Central memory CD8-positive, alpha-beta T cell (primary cell): Measurements from ENCODE around the gene RGCC.

Experiments used
- ATAC-seq: fragments of 150-1000 bp; cut with Tn5 transposase; replicated peaks from 2 replicates; pipeline ENCODE4 v1.10.0; 2022; ENCODE audit warnings: mild to moderate bottlenecking, moderate FRiP score, moderate number of reproducible peaks; ENCODE audit not compliant: poor library complexity, severe bottlenecking; ENCODE audit errors: extremely low read depth
- DNase-seq, 2 donors: peaks; one replicate each; pipeline ENCODE4 v3.0.0; 2021; ENCODE audit warnings: low spot score in 2 of 2
- H3K27ac Mint-ChIP-seq: one replicate; pipeline ENCODE4 v1.8.0; 2022; ENCODE audit warnings: low read depth, mild to moderate bottlenecking, moderate library complexity, mixed read lengths
- H3K27me3 Mint-ChIP-seq: one replicate; pipeline ENCODE4 v1.8.0; 2022; ENCODE audit warnings: mixed read lengths
- H3K36me3 Mint-ChIP-seq: one replicate; pipeline ENCODE4 v1.8.0; 2022; ENCODE audit warnings: mild to moderate bottlenecking, moderate library complexity, mixed read lengths; ENCODE audit not compliant: insufficient read depth
- H3K4me1 Mint-ChIP-seq: one replicate; pipeline ENCODE4 v1.8.0; 2022; ENCODE audit warnings: mixed read lengths
- H3K4me3 Mint-ChIP-seq: one replicate; pipeline ENCODE4 v1.8.0; 2022; ENCODE audit warnings: mild to moderate bottlenecking, moderate library complexity, mixed read lengths
- H3K9me3 Mint-ChIP-seq: one replicate; pipeline ENCODE4 v1.8.0; 2022; ENCODE audit warnings: mixed read lengths

Gene RGCC

GRCh38 chr13:41467425-41467945 is 10.1 kb downstream of the RGCC start:
- Mint-ChIP-seq H3K27ac (peak overlapping the region; percentile 54), H3K27me3 (no peaks in the 10 kb centered on the region), H3K4me1 (peaks cover 46% of the 10 kb centered on the region), H3K9me3 (no peaks in the 10 kb centered on the region), H3K36me3 (peaks cover 95% of the 10 kb centered on the region), H3K4me3 (no peak overlapping the region)
- ATAC-seq (no peak), DNase-seq (no peak)

- no peak for DNase-seq
- H3K9me3 Mint-ChIP-seq, result no peaks in the 10 kb centered on the region
- H3K27me3 Mint-ChIP-seq, result no peaks in the 10 kb centered on the region
- peak overlapping the region; percentile 54 for H3K27ac Mint-ChIP-seq
- H3K4me3 Mint-ChIP-seq, result no peak overlapping the region
- peaks cover 89% of the 10 kb centered on the region for H3K36me3 Mint-ChIP-seq
- H3K4me1 Mint-ChIP-seq, result peaks cover 41% of the 10 kb centered on the region
- no peak for ATAC-seq
These were observed 11.3 kb downstream of the RGCC start for GRCh38 chr13:41468631-41469030.

GRCh38 chr13:41470196-41470595 is 12.8 kb downstream of the RGCC start:
- no peaks in the 10 kb centered on the region for H3K9me3 Mint-ChIP-seq
- peak overlapping the region; percentile 54 for H3K27ac Mint-ChIP-seq
- peaks cover 74% of the 10 kb centered on the region for H3K36me3 Mint-ChIP-seq
- no peak overlapping the region for H3K4me3 Mint-ChIP-seq
- DNase-seq (no peak), ATAC-seq (no peak)
- H3K4me1 Mint-ChIP-seq, result peaks cover 25% of the 10 kb centered on the region
- H3K27me3 Mint-ChIP-seq, result no peaks in the 10 kb centered on the region

DNA sequence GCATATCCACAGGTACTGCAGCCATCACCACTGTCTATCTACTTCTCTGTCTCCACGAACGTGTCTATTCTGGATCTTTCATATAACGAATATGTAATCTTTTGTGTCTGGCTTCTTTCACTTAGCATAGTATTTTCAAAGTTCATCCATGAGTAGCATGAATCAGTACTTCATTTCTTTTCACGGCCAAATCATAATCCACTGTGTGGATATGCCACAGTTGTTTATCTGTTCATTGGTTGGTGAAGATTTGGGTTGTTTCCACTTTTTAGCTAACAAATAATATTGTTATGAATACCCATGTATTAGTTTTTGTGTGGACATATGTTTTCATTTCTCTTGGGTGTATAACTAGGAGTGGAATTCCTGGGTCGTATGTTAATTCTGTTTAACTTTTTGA is 14.4 kb downstream of the RGCC start:
- Mint-ChIP-seq H3K4me1 (peaks cover 9% of the 10 kb centered on the region), H3K9me3 (no peaks in the 10 kb centered on the region), H3K36me3 (peaks cover 58% of the 10 kb centered on the region), H3K27ac (peak overlapping the region; percentile 89), H3K27me3 (no peaks in the 10 kb centered on the region), H3K4me3 (peak overlapping the region; percentile 4)
- DNase-seq (no peak), ATAC-seq (no peak)

DNA sequence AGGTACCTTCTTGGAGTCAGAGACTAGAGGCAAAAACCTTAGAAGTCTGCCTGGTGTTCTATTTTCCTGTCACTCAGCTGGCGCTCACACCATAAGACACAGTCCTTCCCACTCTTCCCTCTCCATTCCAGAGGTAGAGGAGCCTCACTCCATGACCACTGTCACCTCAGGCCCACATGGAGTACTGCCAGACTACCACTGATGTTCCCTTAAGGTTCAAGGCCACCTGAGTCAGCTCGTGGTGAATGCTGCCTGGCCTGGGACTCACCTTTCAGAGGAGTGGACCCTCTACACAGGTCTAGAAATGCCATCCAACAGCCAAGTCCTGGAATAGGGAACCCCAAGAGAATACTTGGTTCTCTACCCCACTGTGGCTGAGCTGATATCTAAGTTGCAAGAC is 29.9 kb downstream of the RGCC start:
- Mint-ChIP-seq H3K4me1 (peaks cover 13% of the 10 kb centered on the region), H3K27ac (no peak overlapping the region), H3K27me3 (no peaks in the 10 kb centered on the region), H3K4me3 (no peak overlapping the region), H3K9me3 (peaks cover 6% of the 10 kb centered on the region), H3K36me3 (peaks cover 5% of the 10 kb centered on the region)
- DNase-seq (no peak), ATAC-seq (no peak)

DNA sequence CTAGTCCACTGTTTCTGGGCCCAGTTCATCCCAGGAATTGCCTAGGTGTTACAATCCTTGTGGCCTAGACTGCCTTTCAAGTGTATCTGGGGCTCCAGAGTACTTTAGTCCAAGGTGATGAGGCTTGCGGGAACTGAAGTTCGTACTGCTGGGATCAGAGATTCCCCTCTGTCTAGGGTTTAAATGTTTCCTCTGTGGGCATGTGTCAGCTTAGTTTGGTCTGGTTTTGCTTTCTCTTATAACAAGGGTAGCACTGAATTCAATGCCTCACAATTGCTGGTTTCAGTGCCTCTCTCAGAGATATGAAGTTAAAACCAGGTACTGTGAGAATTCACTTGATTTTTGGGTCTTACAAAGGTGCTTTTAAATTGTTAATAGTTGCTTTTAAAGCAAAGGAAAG is 30.8 kb downstream of the RGCC start:
- DNase-seq, result no peak
- H3K4me1 Mint-ChIP-seq, result peaks cover 22% of the 10 kb centered on the region
- H3K4me3 Mint-ChIP-seq, result peak overlapping the region; percentile 68
- no peak for ATAC-seq
- H3K27ac Mint-ChIP-seq, result peak overlapping the region; percentile 56
- peaks cover 7% of the 10 kb centered on the region for H3K36me3 Mint-ChIP-seq
- H3K9me3 Mint-ChIP-seq, result peaks cover 6% of the 10 kb centered on the region
- H3K27me3 Mint-ChIP-seq, result no peaks in the 10 kb centered on the region

GRCh38 chr13:41490371-41491015 is 33.1 kb downstream of the RGCC start:
- DNase-seq, result no peak
- Mint-ChIP-seq H3K9me3 (peaks cover 6% of the 10 kb centered on the region), H3K4me3 (no peak overlapping the region)

DNA sequence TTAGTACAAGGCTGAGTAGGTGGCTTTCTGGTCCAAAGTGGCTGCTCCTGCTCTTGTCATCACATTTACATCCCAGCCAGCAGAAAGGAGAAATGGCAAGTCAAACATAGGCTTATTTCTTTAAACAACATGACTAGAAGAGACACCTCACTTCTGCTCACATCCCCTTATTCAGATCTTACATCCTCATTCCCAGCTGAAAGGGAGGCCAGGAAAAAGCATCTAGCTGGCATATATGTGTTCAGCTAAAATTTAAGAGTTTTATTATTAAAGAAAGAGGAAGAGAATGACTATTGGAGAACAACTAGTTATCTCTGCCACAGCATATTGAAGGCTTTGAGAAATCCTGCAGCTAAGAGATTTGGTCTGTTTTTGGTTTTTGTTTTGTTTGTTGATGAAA is 34.1 kb downstream of the RGCC start:
- Mint-ChIP-seq H3K36me3 (peaks cover 9% of the 10 kb centered on the region), H3K4me3 (peak overlapping the region; percentile 25), H3K27me3 (no peaks in the 10 kb centered on the region), H3K9me3 (no peaks in the 10 kb centered on the region), H3K4me1 (peaks cover 39% of the 10 kb centered on the region), H3K27ac (peak overlapping the region; percentile 87)
- ATAC-seq, result no peak
- no peak for DNase-seq

More at GRCh38 chr13:41490371-41491015, 33.1 kb downstream of the RGCC start:
- Mint-ChIP-seq H3K27ac (peak overlapping the region; percentile 87), H3K4me1 (peaks cover 39% of the 10 kb centered on the region), H3K36me3 (peaks cover 9% of the 10 kb centered on the region), H3K27me3 (no peaks in the 10 kb centered on the region)
- ATAC-seq, result no peak

GRCh38 chr13:41492432-41493260 is 35.3 kb downstream of the RGCC start:
- ATAC-seq (peak; percentile 87), DNase-seq (peak in 1 of 2 donors; percentile 40)
- H3K27ac Mint-ChIP-seq, result peak overlapping the region; percentile 87
- peaks cover 44% of the 10 kb centered on the region for H3K4me1 Mint-ChIP-seq
- H3K27me3 Mint-ChIP-seq, result no peaks in the 10 kb centered on the region
- H3K9me3 Mint-ChIP-seq, result no peaks in the 10 kb centered on the region
- peak overlapping the region; percentile 25 for H3K4me3 Mint-ChIP-seq
- peaks cover 9% of the 10 kb centered on the region for H3K36me3 Mint-ChIP-seq

GRCh38 chr13:41494202-41494601 is 36.9 kb downstream of the RGCC start:
- no peak for DNase-seq
- no peaks in the 10 kb centered on the region for H3K27me3 Mint-ChIP-seq
- peaks cover 50% of the 10 kb centered on the region for H3K4me1 Mint-ChIP-seq
- peak overlapping the region; percentile 25 for H3K4me3 Mint-ChIP-seq
- H3K36me3 Mint-ChIP-seq, result peaks cover 9% of the 10 kb centered on the region
- peak overlapping the region; percentile 87 for H3K27ac Mint-ChIP-seq
- no peaks in the 10 kb centered on the region for H3K9me3 Mint-ChIP-seq
- ATAC-seq, result no peak

GRCh38 chr13:41495044-41495443 is 37.7 kb downstream of the RGCC start:
- Mint-ChIP-seq H3K4me3 (no peak overlapping the region), H3K9me3 (no peaks in the 10 kb centered on the region), H3K4me1 (peaks cover 52% of the 10 kb centered on the region), H3K36me3 (peaks cover 9% of the 10 kb centered on the region), H3K27me3 (no peaks in the 10 kb centered on the region), H3K27ac (peak overlapping the region; percentile 87)
- DNase-seq, result no peak
- no peak for ATAC-seq

- peak overlapping the region; percentile 16 for H3K27ac Mint-ChIP-seq
- H3K36me3 Mint-ChIP-seq, result peaks cover 4% of the 10 kb centered on the region
- DNase-seq, result no peak
- ATAC-seq, result no peak
- H3K4me3 Mint-ChIP-seq, result no peak overlapping the region
- no peaks in the 10 kb centered on the region for H3K9me3 Mint-ChIP-seq
- H3K27me3 Mint-ChIP-seq, result no peaks in the 10 kb centered on the region
- peaks cover 54% of the 10 kb centered on the region for H3K4me1 Mint-ChIP-seq
These were observed 39.3 kb downstream of the RGCC start for GRCh38 chr13:41496420-41497234.
